PC-3 (cell line): Measurements from ENCODE around the gene SLC10A7. TPM values are rescaled to one million over a fixed set of nuclear protein-coding genes. Genes with fewer than 3 reads are reported as not detected.

Experiments used
- ATAC-seq: fragments of 200-7000 bp; cut with Tn5 transposase; 2 replicates; pipeline ENCODE4 v1.9.1; 2020; ENCODE audit warnings: mild to moderate bottlenecking, moderate library complexity
- BruUV-seq: library from RNA; stranded (reverse); fragments of 400-500 nt; replicated peaks from 2 replicates; lab custom pipeline; 2021; lab: Mats Ljungman, UMichigan
- CTCF ChIA-PET: fragments of 300-600 bp; sonication (Branson Sonifier 250); formaldehyde crosslinking; loops from one replicate; lab custom pipeline; 2022; ENCODE audit warnings: antibody characterized with exemption; lab: Charles Lee
- POLR2A ChIA-PET: fragments of 300-600 bp; sonication (Branson Sonifier 250); formaldehyde crosslinking; loops from one replicate; lab custom pipeline; 2022; ENCODE audit warnings: antibody characterized with exemption; ENCODE audit not compliant: unreplicated experiment; lab: Charles Lee
- DNase-seq: peaks from one replicate; pipeline ENCODE4 v3.0.0-alpha.2; 2015
- H2AFZ ChIP-seq: fragments of 300-600 bp; sonication (generic); 2 replicates; pipeline ENCODE4 v1.6.0; 2016; ENCODE audit warnings: antibody characterized with exemption, low read length
- H3F3A ChIP-seq: fragments of 300-600 bp; sonication (generic); one replicate; pipeline ENCODE4 v1.6.0; 2017; ENCODE audit warnings: antibody characterized with exemption, low read length, control low read depth, mild to moderate bottlenecking; ENCODE audit not compliant: unreplicated experiment
- H3K27ac ChIP-seq: fragments of 300-600 bp; sonication (generic); 2 replicates; pipeline ENCODE4 v1.5.1; 2016; ENCODE audit warnings: mild to moderate bottlenecking, low read length
- H3K27me3 ChIP-seq: fragments of 300-600 bp; sonication (generic); 2 replicates; pipeline ENCODE4 v1.6.1; 2016; ENCODE audit warnings: low read length, mixed read lengths
- H3K36me3 ChIP-seq: fragments of 300-600 bp; sonication (generic); 2 replicates; pipeline ENCODE4 v1.6.1; 2016; ENCODE audit warnings: low read depth, mixed run types, low read length, mixed read lengths
- H3K4me1 ChIP-seq: fragments of 300-600 bp; sonication (generic); 2 replicates; pipeline ENCODE4 v1.5.1; 2016; ENCODE audit warnings: low read length; ENCODE audit not compliant: insufficient read depth
- H3K4me2 ChIP-seq: fragments of 300-600 bp; sonication (generic); 2 replicates; pipeline ENCODE4 v1.6.0; 2016; ENCODE audit warnings: low read length
- H3K4me3 ChIP-seq: fragments of 300-600 bp; sonication (generic); 2 replicates; pipeline ENCODE4 v1.5.1; 2016; ENCODE audit warnings: mild to moderate bottlenecking, low read length, mixed read lengths
- H3K79me2 ChIP-seq: fragments of 300-600 bp; sonication (generic); 2 replicates; pipeline ENCODE4 v1.6.1; 2017; ENCODE audit warnings: low read length, mixed read lengths
- H3K9ac ChIP-seq: fragments of 300-600 bp; sonication (generic); 2 replicates; pipeline ENCODE4 v1.6.0; 2016; ENCODE audit warnings: mild to moderate bottlenecking, low read length
- H3K9me2 ChIP-seq: fragments of 300-600 bp; sonication (generic); replicated peaks from 2 replicates; pipeline ENCODE4 v1.6.1; 2016; ENCODE audit warnings: mixed run types, low read length, mixed read lengths
- H3K9me3 ChIP-seq: fragments of 300-600 bp; sonication (generic); 2 replicates; pipeline ENCODE4 v1.6.1; 2016; ENCODE audit warnings: low read length, mixed read lengths
- H4K20me1 ChIP-seq: fragments of 300-600 bp; sonication (generic); 2 replicates; pipeline ENCODE4 v1.6.1; 2016; ENCODE audit warnings: low read length, mixed read lengths
- CTCF ChIP-seq: fragments of 300-600 bp; sonication (generic); conservative IDR thresholded peaks from 2 replicates; pipeline ENCODE4 v1.5.1; 2017; ENCODE audit warnings: antibody characterized with exemption, low read depth, mild to moderate bottlenecking, low read length
- EZH2 ChIP-seq: fragments of 300-600 bp; sonication (generic); IDR thresholded peaks from one replicate; pipeline ENCODE4 v1.6.1; 2017; ENCODE audit warnings: antibody characterized with exemption, mild to moderate bottlenecking, low read length; ENCODE audit not compliant: unreplicated experiment
- EZH2phosphoT487 ChIP-seq: fragments of 300-600 bp; sonication (generic); IDR thresholded peaks from 2 replicates; pipeline ENCODE4 v1.6.1; 2018; ENCODE audit warnings: mild to moderate bottlenecking, antibody characterized with exemption, low read length, borderline replicate concordance
- intact Hi-C: fragments of 100-400 bp; cut with micrococcal nuclease; formaldehyde crosslinking; loops from 2 replicates; pipeline ENCODE4 v1.9.0; 2023
- total RNA-seq: library from RNA; depleted of rRNA; stranded (reverse); fragments of >200 nt; gene quantifications from 2 replicates; pipeline ENCODE4 v1.2.3, GENCODE V29; 2014

SLC10A7 gene
- total RNA-seq, 1 experiment from 2014 or later, result 9.1 TPM

- no peak for DNase-seq
- ATAC-seq, result no peak
- Histone ChIP-seq H2AFZ (no peak overlapping the region), H3K27ac (no peak overlapping the region), H4K20me1 (no peaks in the 10 kb centered on the region), H3K9ac (no peak overlapping the region), H3F3A (no peaks in the 10 kb centered on the region), H3K4me1 (no peaks in the 10 kb centered on the region), H3K9me3 (no peaks in the 10 kb centered on the region), H3K9me2 (no peaks in the 10 kb centered on the region), H3K36me3 (no peaks in the 10 kb centered on the region), H3K27me3 (no peaks in the 10 kb centered on the region), H3K4me2 (no peak overlapping the region), H3K79me2 (no peaks in the 10 kb centered on the region), H3K4me3 (no peak overlapping the region)
- intact Hi-C loops, result no loop called here
- TF ChIP-seq EZH2 (no peak), EZH2phosphoT487 (no peak)
- no TSS peak for BruUV-seq
- ChIA-PET POLR2A (no interaction called here), CTCF (no interaction called here)
These were observed 51.1 kb downstream of the SLC10A7 start for GRCh38 chr4:146470604-146471003.

GRCh38 chr4:146469022-146469421, 52.7 kb downstream of the SLC10A7 start:
- Histone ChIP-seq H3K36me3 (no peaks in the 10 kb centered on the region), H3K4me2 (no peak overlapping the region), H3K9ac (no peak overlapping the region), H3K79me2 (no peaks in the 10 kb centered on the region), H3K27ac (no peak overlapping the region), H3K9me2 (no peaks in the 10 kb centered on the region), H3F3A (no peaks in the 10 kb centered on the region), H3K4me3 (no peak overlapping the region), H4K20me1 (no peaks in the 10 kb centered on the region), H3K4me1 (no peaks in the 10 kb centered on the region), H3K27me3 (no peaks in the 10 kb centered on the region), H2AFZ (no peak overlapping the region), H3K9me3 (no peaks in the 10 kb centered on the region)
- ChIA-PET POLR2A (no interaction called here), CTCF (no interaction called here)
- no peak for DNase-seq
- no peak for TF ChIP-seq EZH2
- TF ChIP-seq EZH2phosphoT487, result no peak
- no peak for TF ChIP-seq CTCF
- BruUV-seq, result no TSS peak
- ATAC-seq, result no peak
- intact Hi-C loops, result loop anchor here (10.0 kb wide), 1 partner anchor 124 kb away; no protein-coding TSS in a partner anchor

GRCh38 chr4:146465628-146466027, 56.1 kb downstream of the SLC10A7 start:
- ATAC-seq, result no peak
- H3K27ac ChIP-seq, result no peak overlapping the region
- H3K9me3 ChIP-seq, result no peaks in the 10 kb centered on the region
- no peak for TF ChIP-seq EZH2
- no peak for TF ChIP-seq EZH2phosphoT487
- TF ChIP-seq CTCF, result no peak
- H3K9me2 ChIP-seq, result no peaks in the 10 kb centered on the region
- H3K9ac ChIP-seq, result no peak overlapping the region
- H2AFZ ChIP-seq, result no peak overlapping the region
- no peaks in the 10 kb centered on the region for H3F3A ChIP-seq
- H3K79me2 ChIP-seq, result no peaks in the 10 kb centered on the region
- intact Hi-C loops, result loop anchor here (10.0 kb wide), 1 partner anchor 121 kb away; no protein-coding TSS in a partner anchor
- no peaks in the 10 kb centered on the region for H3K27me3 ChIP-seq
- no peaks in the 10 kb centered on the region for H4K20me1 ChIP-seq
- BruUV-seq, result no TSS peak
- no peak overlapping the region for H3K4me3 ChIP-seq
- POLR2A ChIA-PET, result no interaction called here
- H3K36me3 ChIP-seq, result no peaks in the 10 kb centered on the region
- no peak overlapping the region for H3K4me2 ChIP-seq
- CTCF ChIA-PET, result no interaction called here
- H3K4me1 ChIP-seq, result no peaks in the 10 kb centered on the region
- DNase-seq, result no peak
